AG09309 (cell line): ENCODE measurements around the gene OR1E1.
"Not testable (repeated sequence)": the region's sequence is repeated elsewhere in the genome, so short reads cannot be mapped to it uniquely, and the experiment has no call there.

ENCODE experiments used
- DNase-seq: peaks from one replicate; pipeline ENCODE4 v3.0.0-alpha.2; 2010; ENCODE audit warnings: low read depth
- H3K4me3 ChIP-seq: 2 replicates; pipeline ENCODE4 v1.5.1; 2011; ENCODE audit warnings: mild to moderate bottlenecking, low read depth, low read length, moderate library complexity; ENCODE audit not compliant: control insufficient read depth
- TF ChIP-seq, protein P1 (sequence below): IDR thresholded peaks from 2 replicates; pipeline ENCODE4 v1.5.1; 2011; ENCODE audit warnings: mild to moderate bottlenecking, low read depth, low read length, inconsistent platforms; ENCODE audit not compliant: insufficient read depth, control insufficient read depth; ENCODE audit errors: missing control alignments

Gene OR1E1, protein sequence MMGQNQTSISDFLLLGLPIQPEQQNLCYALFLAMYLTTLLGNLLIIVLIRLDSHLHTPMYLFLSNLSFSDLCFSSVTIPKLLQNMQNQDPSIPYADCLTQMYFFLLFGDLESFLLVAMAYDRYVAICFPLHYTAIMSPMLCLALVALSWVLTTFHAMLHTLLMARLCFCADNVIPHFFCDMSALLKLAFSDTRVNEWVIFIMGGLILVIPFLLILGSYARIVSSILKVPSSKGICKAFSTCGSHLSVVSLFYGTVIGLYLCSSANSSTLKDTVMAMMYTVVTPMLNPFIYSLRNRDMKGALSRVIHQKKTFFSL

DNA sequence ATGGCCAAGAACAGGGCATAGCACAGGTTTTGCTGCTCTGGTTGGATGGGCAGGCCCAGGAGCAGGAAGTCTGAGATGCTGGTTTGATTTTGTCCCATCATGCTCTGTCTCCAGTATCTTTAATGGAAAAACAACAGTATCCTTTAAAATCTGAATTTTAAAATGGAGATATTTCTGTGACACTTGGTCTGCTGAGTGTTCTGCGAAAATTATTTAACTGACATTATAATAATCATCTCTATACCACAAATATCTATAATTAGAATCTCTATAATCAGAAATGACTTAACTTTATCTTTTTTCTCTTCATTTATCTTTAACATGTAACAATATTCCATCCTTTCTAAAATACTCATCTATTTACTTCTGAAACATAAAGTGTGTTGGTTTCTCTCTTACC, at the start of gene OR1E1:
Gene OR1E1 (minus strand): TSS at position 101 of the 400 bp plus-strand sequence. CDS start 0 bp downstream, at position 101.
- DNase-seq: no peak

DNA sequence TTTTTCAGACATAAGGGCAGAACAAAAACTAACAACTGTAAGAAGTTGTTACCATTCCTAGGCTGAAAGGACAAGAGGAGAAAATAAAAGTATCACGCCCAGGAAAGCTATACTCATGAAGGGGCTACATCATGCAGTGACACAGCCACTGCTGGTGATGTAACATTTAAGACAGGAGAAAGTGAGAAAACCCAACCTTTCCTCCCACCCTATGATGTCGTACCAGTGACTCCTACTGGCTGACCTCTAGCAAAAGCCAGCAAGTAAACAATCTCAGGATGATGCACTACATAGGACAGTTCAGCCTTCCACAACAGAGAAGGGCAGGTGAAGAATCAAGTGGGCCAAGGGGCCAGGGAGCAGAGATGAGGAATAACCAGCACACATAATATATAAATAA, 49.4 kb upstream of the OR1E1 start:
- DNase-seq: no peak
- H3K4me3 ChIP-seq: no peak overlapping the region
- TF ChIP-seq, protein P1, sequence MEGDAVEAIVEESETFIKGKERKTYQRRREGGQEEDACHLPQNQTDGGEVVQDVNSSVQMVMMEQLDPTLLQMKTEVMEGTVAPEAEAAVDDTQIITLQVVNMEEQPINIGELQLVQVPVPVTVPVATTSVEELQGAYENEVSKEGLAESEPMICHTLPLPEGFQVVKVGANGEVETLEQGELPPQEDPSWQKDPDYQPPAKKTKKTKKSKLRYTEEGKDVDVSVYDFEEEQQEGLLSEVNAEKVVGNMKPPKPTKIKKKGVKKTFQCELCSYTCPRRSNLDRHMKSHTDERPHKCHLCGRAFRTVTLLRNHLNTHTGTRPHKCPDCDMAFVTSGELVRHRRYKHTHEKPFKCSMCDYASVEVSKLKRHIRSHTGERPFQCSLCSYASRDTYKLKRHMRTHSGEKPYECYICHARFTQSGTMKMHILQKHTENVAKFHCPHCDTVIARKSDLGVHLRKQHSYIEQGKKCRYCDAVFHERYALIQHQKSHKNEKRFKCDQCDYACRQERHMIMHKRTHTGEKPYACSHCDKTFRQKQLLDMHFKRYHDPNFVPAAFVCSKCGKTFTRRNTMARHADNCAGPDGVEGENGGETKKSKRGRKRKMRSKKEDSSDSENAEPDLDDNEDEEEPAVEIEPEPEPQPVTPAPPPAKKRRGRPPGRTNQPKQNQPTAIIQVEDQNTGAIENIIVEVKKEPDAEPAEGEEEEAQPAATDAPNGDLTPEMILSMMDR: no peak

More for the DNA sequence above, at the start of gene OR1E1:
- no peak within 1 kb of the TSS for H3K4me3 ChIP-seq
- TF ChIP-seq, protein P1: no peak

DNA sequence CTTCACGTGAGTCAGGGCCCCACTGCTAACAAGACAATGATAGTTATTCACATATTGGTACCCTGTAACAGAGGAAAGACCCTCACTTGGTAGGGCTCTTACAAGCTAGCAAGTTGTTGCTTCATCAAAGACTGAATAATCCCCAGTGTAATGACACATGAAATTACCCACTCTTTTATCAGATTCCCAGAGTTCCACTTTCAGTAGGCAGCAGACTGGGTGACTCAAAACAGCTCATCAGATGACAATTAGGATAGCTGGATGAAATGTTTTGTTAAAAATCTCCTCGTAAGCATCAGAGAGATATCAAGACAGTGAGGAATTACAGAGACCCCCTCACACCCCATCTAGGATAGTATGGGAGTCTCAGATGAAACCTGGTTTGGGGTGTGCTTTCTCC, 42.2 kb upstream of the OR1E1 start:
- TF ChIP-seq, protein P1: no peak
- no peak overlapping the region for H3K4me3 ChIP-seq
- DNase-seq: no peak

DNA sequence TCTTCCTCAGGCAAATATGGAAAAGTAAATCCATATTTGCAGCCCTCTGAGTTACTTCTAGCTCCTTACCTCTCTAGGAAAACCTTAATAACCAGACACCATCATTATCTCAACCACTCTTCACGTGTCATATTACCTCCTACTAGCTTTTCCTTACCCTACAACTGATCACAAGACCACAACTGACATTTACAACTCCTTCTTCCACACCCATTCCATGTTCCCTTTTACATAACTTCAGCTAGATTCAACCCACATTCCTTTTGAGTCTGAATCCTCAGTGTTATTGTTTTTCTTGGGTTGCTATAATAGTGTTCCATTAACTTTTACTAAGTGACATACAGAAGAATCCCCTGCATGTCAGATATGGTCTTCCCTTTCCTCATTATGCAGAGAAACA, 40.2 kb upstream of the OR1E1 start:
- no peak for DNase-seq
- TF ChIP-seq, protein P1: no peak
- no peak overlapping the region for H3K4me3 ChIP-seq

DNA sequence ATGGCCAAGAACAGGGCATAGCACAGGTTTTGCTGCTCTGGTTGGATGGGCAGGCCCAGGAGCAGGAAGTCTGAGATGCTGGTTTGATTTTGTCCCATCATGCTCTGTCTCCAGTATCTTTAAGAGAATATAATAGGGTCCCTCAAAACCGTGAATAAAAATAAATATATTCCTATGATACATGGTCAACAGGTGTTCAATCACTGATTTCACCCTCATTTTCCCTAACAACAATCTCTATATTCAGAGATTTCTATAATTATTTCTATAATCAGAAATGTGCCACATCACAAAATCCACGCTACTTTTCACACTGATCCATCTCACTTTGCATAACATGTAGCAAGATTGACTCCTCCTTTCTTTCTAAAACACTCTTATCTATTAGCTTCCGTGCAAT, 35.5 kb upstream of the OR1E1 start, which contains the start of gene OR1E2:
Gene OR1E2 (minus strand): TSS at position 101 of the 400 bp plus-strand sequence. CDS start 0 bp downstream, at position 101.
- no peak within 1 kb of the TSS for H3K4me3 ChIP-seq
- DNase-seq: no peak

DNA sequence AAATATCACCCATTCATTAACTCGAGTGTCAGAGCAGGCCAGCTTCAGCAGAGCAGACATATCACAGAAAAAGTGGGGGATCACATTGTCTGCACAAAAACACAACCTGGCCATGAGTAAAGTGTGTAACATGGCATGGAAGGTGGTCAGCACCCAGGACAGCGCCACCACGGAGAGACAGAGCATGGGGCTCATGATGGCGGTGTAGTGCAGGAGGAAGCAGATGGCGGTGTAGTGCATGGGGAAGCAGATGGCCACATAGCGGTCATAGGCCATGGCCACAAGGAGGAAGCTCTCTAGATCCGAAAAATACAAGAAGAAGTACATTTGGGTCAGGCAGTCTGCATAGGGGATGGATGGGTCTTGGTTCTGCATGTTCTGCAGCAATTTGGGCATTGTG, 35.0 kb upstream of the OR1E1 start:
- DNase-seq: not testable (repeated sequence)

More for the DNA sequence above, 35.5 kb upstream of the OR1E1 start, which contains the start of gene OR1E2:
- TF ChIP-seq, protein P1: no peak

DNA sequence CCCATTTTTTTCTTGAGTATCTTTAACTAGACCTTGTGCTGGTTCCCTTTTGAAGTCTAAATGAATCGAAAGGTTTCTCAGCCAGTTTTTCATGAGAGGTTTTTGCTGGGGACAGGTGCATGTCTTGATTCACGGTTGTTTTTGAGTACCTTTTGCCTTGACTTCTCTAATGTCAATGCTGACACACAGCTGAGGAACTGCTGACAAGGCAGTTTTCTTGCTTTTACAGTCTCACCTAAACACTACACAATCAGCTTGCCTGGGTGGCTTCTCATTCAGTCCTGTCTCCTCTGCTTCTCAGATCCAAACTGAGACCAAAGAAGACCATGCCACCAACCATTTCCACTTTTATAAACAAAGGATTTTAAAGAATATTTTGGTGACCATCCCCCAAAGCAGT, 20.0 kb upstream of the OR1E1 start:
- H3K4me3 ChIP-seq: no peak overlapping the region
- DNase-seq: no peak
- TF ChIP-seq, protein P1: no peak

More for the DNA sequence above, 35.0 kb upstream of the OR1E1 start:
- H3K4me3 ChIP-seq: not testable (repeated sequence)
